ENCODE results near the gene OTOP1.
"Not testable (repeated sequence)": the region's sequence is repeated elsewhere in the genome, so short reads cannot be mapped to it uniquely, and the experiment has no call there.

The OTOP1 gene

DNA sequence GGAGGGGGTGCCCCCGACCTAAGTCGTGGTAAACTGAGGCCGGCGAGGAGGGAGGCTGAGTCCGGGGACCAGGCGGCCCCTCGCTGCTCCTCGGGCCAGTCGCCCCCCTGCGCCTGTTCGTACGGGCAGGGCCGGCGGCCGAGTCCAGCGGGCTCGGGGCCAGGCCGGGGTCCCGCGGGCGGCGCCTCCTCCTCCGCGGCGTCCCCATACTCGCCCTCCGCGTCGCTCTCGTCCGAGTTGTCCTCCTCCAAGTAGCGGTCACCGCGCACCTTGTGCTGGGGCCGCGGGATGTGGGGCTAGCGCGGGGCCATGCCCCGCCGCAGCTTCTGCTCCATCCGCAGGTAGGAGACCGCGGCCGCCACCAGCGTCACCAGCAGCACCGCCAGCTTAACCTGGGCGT is 83.4 kb downstream of the OTOP1 start:
- H3K9me3 ChIP-seq (ENCODE audit: low read length) = not testable (repeated sequence)

DNA sequence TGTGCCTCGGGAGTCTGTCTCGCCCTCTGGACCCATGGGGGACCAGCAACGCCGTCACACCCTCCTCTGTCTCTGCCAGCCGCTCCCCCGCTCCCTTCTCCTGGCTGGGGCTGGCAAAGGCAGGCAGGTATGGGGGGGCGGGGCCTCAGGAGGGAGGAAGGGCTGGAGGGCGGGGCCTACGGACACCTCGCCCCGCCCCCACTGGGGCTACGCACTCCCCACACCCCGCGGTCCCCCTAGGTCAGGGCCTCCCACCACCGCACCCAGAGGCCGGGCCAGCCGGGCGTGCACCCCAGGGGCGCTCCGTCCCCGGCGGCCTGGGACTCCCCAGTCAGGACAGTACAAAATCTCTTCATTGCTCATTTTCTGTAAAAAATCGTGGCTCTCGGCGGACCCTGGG is 84.0 kb downstream of the OTOP1 start:
- H3K27me3 ChIP-seq (ENCODE audit: control insufficient read depth in 1 of 2, insufficient read depth in 2 of 2, low read length in 2 of 2); H3K36me3 ChIP-seq (ENCODE audit: insufficient read depth, low read length); H3K27ac ChIP-seq (ENCODE audit: low read depth, low read length); H3K9ac ChIP-seq (ENCODE audit: low read length); H3K4me1 ChIP-seq (ENCODE audit: insufficient read depth, low read length); H3K4me3 ChIP-seq (ENCODE audit: low read depth in 1 of 2, low read length in 2 of 2); H3K9me3 ChIP-seq (ENCODE audit: low read length): not testable (repeated sequence)

More for the DNA sequence above, 83.4 kb downstream of the OTOP1 start:
- H3K4me1 ChIP-seq (ENCODE audit: insufficient read depth, low read length); H3K27ac ChIP-seq (ENCODE audit: low read depth, low read length); H3K27me3 ChIP-seq (ENCODE audit: control insufficient read depth in 1 of 2, insufficient read depth in 2 of 2, low read length in 2 of 2); H3K4me3 ChIP-seq (ENCODE audit: low read depth in 1 of 2, low read length in 2 of 2); H3K36me3 ChIP-seq (ENCODE audit: insufficient read depth, low read length); H3K9ac ChIP-seq (ENCODE audit: low read length): not testable (repeated sequence)

DNA sequence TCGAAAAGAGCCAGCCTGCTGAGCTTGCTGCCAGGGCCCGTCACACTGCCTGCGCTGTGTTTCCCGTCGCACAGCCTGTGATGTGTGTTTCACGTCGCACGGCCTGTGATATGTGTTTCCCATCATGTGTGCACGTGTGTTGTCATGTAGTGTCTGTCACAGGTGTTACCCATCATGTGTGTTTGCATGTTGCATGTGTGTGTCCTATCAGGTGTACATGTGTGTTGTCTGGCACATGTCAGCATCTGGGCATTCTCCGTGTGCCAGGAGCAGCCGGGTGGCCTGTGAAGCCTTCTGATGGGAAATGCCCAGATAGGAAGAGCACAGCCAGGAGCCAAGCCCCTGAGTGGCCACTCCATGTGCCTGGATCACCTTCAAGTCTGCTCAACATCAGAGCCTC is 85.5 kb downstream of the OTOP1 start:
- not testable (repeated sequence) for H3K9me3 ChIP-seq (ENCODE audit: low read length); H3K36me3 ChIP-seq (ENCODE audit: insufficient read depth, low read length); H3K4me3 ChIP-seq (ENCODE audit: low read depth in 1 of 2, low read length in 2 of 2); H3K27ac ChIP-seq (ENCODE audit: low read depth, low read length); H3K27me3 ChIP-seq (ENCODE audit: control insufficient read depth in 1 of 2, insufficient read depth in 2 of 2, low read length in 2 of 2); H3K4me1 ChIP-seq (ENCODE audit: insufficient read depth, low read length); H3K9ac ChIP-seq (ENCODE audit: low read length)
